CD8-positive, alpha-beta memory T cell (primary cell): ENCODE data around the gene CHSY1. TPM values are rescaled to one million over a fixed set of nuclear protein-coding genes. Genes with fewer than 3 reads are reported as not detected.
A peak's percentile ranks its signal among the peaks of the same experiment; 100 is the strongest.

Source experiments
- CTCF ChIA-PET: fragments of 350-600 bp; sonication (Branson Sonifier 250); formaldehyde crosslinking; loops from one replicate; lab custom pipeline; 2021; ENCODE audit warnings: antibody characterized with exemption; lab: Charles Lee
- POLR2A ChIA-PET: fragments of 350-600 bp; sonication (Branson Sonifier 250); formaldehyde crosslinking; loops from one replicate; lab custom pipeline; 2021; ENCODE audit warnings: antibody characterized with exemption; lab: Charles Lee
- DNase-seq, 5 donors: peaks; one replicate each; pipeline versions ENCODE4 v3.0.0 to v3.0.0-alpha.2; 2020 to 2022; ENCODE audit warnings: mixed read lengths in 1 of 5
- H3K27ac ChIP-seq: one replicate; pipeline ENCODE4 v1.7.0; 2013; ENCODE audit warnings: low read depth, mild to moderate bottlenecking, low read length, moderate library complexity
- H3K27me3 ChIP-seq: 2 replicates; pipeline ENCODE4 v1.7.0; 2013; ENCODE audit warnings: low read length, mild to moderate bottlenecking; ENCODE audit not compliant: insufficient read depth, poor library complexity, severe bottlenecking
- H3K36me3 ChIP-seq: 2 replicates; pipeline ENCODE4 v1.7.0; 2013; ENCODE audit warnings: mild to moderate bottlenecking, low read length, moderate library complexity; ENCODE audit not compliant: insufficient read depth
- H3K4me1 ChIP-seq: 2 replicates; pipeline ENCODE4 v1.7.0; 2013; ENCODE audit warnings: mild to moderate bottlenecking, low read length, moderate library complexity; ENCODE audit not compliant: insufficient read depth
- H3K4me3 ChIP-seq: 2 replicates; pipeline ENCODE4 v1.7.0; 2013; ENCODE audit warnings: mild to moderate bottlenecking, low read length
- H3K9me3 ChIP-seq: 2 replicates; pipeline ENCODE4 v1.7.0; 2013; ENCODE audit warnings: mild to moderate bottlenecking, low read length
- H3K27ac Mint-ChIP-seq, 8 donors: one replicate each; pipeline ENCODE4 v1.8.0; 2020 to 2021; ENCODE audit warnings: mixed read lengths in 8 of 8, mild to moderate bottlenecking in 6 of 8, inconsistent platforms in 3 of 8, moderate library complexity in 3 of 8
- H3K27me3 Mint-ChIP-seq, 2 donors: one replicate each; pipeline ENCODE4 v1.8.0; 2020 to 2021; ENCODE audit warnings: mixed read lengths in 2 of 2, mild to moderate bottlenecking in 1 of 2, moderate library complexity in 1 of 2
- H3K36me3 Mint-ChIP-seq, 3 donors: one replicate each; pipeline ENCODE4 v1.8.0; 2020 to 2021; ENCODE audit warnings: mixed read lengths in 3 of 3, inconsistent platforms in 1 of 3, mild to moderate bottlenecking in 1 of 3
- H3K4me1 Mint-ChIP-seq, 3 donors: one replicate each; pipeline ENCODE4 v1.8.0; 2020 to 2021; ENCODE audit warnings: mixed read lengths in 3 of 3, inconsistent platforms in 1 of 3, mild to moderate bottlenecking in 1 of 3
- H3K4me3 Mint-ChIP-seq, 7 donors: one replicate each; pipeline ENCODE4 v1.8.0; 2020 to 2021; ENCODE audit warnings: mixed read lengths in 7 of 7, mild to moderate bottlenecking in 6 of 7, moderate library complexity in 4 of 7, inconsistent platforms in 2 of 7
- H3K9me3 Mint-ChIP-seq, 5 donors: one replicate each; pipeline ENCODE4 v1.8.0; 2020 to 2022; ENCODE audit warnings: mixed read lengths in 5 of 5, mild to moderate bottlenecking in 3 of 5, moderate library complexity in 2 of 5, inconsistent platforms in 1 of 5
- polyA plus RNA-seq: library from polyadenylated mRNA; unstranded; fragments of 300-500 nt; fragmentation: Illumina TruSeq; gene quantifications from one replicate; pipeline ENCODE4 v1.2.3, GENCODE V29; 2021
- total RNA-seq, 2 experiments: library from RNA; stranded (reverse); gene quantifications; one replicate each; pipeline ENCODE4 v1.2.3, GENCODE V29; 2021

Gene CHSY1
- total and polyA plus RNA-seq, 3 experiments from 2014 or later, result 3.6 to 49.7 (median 49.4) TPM

DNA sequence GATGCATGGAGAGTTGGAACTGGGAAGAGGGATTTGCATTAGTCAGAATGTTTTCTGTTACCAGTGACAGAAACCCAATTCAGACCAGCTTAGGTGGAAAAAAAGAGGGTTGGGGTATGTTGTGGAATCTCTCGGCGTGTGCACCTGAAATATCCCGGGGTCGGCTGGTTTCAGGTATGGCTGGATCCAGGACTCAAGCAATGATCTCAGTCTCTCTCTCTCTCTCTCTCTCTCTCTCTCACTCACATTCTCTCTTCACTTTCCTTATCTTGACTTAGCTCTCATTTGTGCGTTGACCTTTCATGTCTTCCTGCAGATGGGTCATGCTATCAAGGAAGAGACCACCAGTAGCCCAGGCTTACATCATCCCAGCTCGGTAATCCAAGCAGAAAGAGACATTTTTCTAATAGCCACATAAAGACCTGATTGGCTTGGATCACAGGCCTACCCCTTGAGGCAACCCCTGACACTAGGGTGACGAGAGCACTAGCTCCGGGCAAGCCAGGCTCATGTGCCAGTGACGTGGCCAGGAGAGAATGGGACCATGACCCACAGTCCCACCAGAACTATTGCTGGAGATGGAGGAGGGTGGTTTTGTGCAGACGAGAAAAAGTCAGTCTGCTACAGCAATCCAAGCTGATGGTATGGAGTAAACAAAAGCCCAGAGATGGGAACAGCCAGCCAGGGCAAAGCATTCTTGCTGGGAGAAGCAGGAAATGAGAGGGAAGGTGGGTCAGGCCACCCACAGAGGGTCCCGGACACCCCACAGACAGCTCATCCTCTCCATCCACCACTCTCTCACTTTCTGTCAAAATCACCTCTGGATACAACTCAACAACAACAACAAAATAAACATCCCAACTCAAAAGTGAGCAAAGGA is 91.7 kb downstream of the CHSY1 start:
- Histone ChIP-seq H3K27me3 (no peaks in the 10 kb centered on the region), H3K9me3 (peaks cover 1% of the 10 kb centered on the region), H3K4me3 (no peak overlapping the region), H3K4me1 (no peaks in the 10 kb centered on the region), H3K36me3 (no peaks in the 10 kb centered on the region), H3K27ac (no peak overlapping the region)
- peak in 1 of 5 donors; percentile 19 for DNase-seq
- H3K9me3 Mint-ChIP-seq, result peaks cover 7 to 16% (median 13%) of the 10 kb centered on the region in 5 donors
- no peak overlapping the region for H3K27ac Mint-ChIP-seq
- POLR2A ChIA-PET, result no interaction called here
- peaks cover 1 to 28% (median 2%) of the 10 kb centered on the region in 3 donors for H3K36me3 Mint-ChIP-seq
- H3K27me3 Mint-ChIP-seq, result no peaks in the 10 kb centered on the region
- CTCF ChIA-PET, result interaction anchor here (1.6 to 1.8 kb wide), 2 partner anchors 20 to 98 kb away, joined by 3 read pairs; no protein-coding TSS in a partner anchor
- no peak overlapping the region for H3K4me3 Mint-ChIP-seq
- H3K4me1 Mint-ChIP-seq, result peaks cover 10 to 16% (median 14%) of the 10 kb centered on the region in 3 donors

- H3K36me3 ChIP-seq, result no peaks in the 10 kb centered on the region
- H3K27me3 Mint-ChIP-seq, result no peaks in the 10 kb centered on the region
- DNase-seq, result peak in 1 of 5 donors; percentile 26
- H3K4me3 ChIP-seq, result no peak overlapping the region
- peaks cover 0 to 20% (median 2%) of the 10 kb centered on the region in 3 donors for H3K36me3 Mint-ChIP-seq
- H3K9me3 ChIP-seq, result no peaks in the 10 kb centered on the region
- peaks cover 4 to 8% (median 5%) of the 10 kb centered on the region in 5 donors for H3K9me3 Mint-ChIP-seq
- H3K27me3 ChIP-seq, result no peaks in the 10 kb centered on the region
- H3K4me1 Mint-ChIP-seq, result peaks cover 10 to 16% (median 14%) of the 10 kb centered on the region in 3 donors
- peak overlapping the region in 1 of 7 donors; percentile 36 for H3K4me3 Mint-ChIP-seq
- ChIA-PET POLR2A (no interaction called here), CTCF (interaction anchor here (1.6 kb wide), 1 partner anchor 99 kb away, joined by 3 read pairs; no protein-coding TSS in a partner anchor)
- H3K27ac Mint-ChIP-seq, result peak overlapping the region in 2 of 8 donors; percentile 14 to 60
- H3K27ac ChIP-seq, result no peak overlapping the region
- no peaks in the 10 kb centered on the region for H3K4me1 ChIP-seq
Observed at GRCh38 chr15:101159096-101159935, 92.5 kb downstream of the CHSY1 start.

GRCh38 chr15:101158166-101159095 is 93.4 kb downstream of the CHSY1 start:
- Histone ChIP-seq H3K4me3 (no peak overlapping the region), H3K9me3 (no peaks in the 10 kb centered on the region), H3K27me3 (no peaks in the 10 kb centered on the region), H3K36me3 (no peaks in the 10 kb centered on the region), H3K4me1 (no peaks in the 10 kb centered on the region), H3K27ac (no peak overlapping the region)
- Mint-ChIP-seq H3K27ac (peak overlapping the region in 1 of 8 donors; percentile 79), H3K4me3 (peak overlapping the region in 2 of 7 donors; percentile 0 to 5), H3K27me3 (no peaks in the 10 kb centered on the region), H3K4me1 (peaks cover 10 to 16% (median 14%) of the 10 kb centered on the region in 3 donors), H3K9me3 (peaks cover 0 to under 1% (median 0%) of the 10 kb centered on the region in 5 donors), H3K36me3 (peaks cover 0 to 11% (median 4%) of the 10 kb centered on the region in 3 donors)
- CTCF ChIA-PET, result no interaction called here
- DNase-seq, result no peak
- POLR2A ChIA-PET, result no interaction called here

GRCh38 chr15:101157721-101158120 is 94.1 kb downstream of the CHSY1 start:
- Histone ChIP-seq H3K27ac (no peak overlapping the region), H3K27me3 (no peaks in the 10 kb centered on the region), H3K4me1 (no peaks in the 10 kb centered on the region), H3K36me3 (no peaks in the 10 kb centered on the region), H3K4me3 (no peak overlapping the region), H3K9me3 (no peaks in the 10 kb centered on the region)
- Mint-ChIP-seq H3K27ac (peak overlapping the region in 1 of 8 donors; percentile 79), H3K36me3 (peaks cover 0 to 10% (median 4%) of the 10 kb centered on the region in 3 donors), H3K4me3 (no peak overlapping the region), H3K4me1 (peaks cover 10 to 16% (median 14%) of the 10 kb centered on the region in 3 donors), H3K27me3 (no peaks in the 10 kb centered on the region), H3K9me3 (no peaks in the 10 kb centered on the region)
- POLR2A ChIA-PET, result no interaction called here
- peak in 1 of 5 donors; percentile 26 for DNase-seq
- CTCF ChIA-PET, result no interaction called here

- H3K9me3 Mint-ChIP-seq, result no peaks in the 10 kb centered on the region
- H3K36me3 ChIP-seq, result no peaks in the 10 kb centered on the region
Observed at GRCh38 chr15:101156509-101157159, 95.2 kb downstream of the CHSY1 start.

DNA sequence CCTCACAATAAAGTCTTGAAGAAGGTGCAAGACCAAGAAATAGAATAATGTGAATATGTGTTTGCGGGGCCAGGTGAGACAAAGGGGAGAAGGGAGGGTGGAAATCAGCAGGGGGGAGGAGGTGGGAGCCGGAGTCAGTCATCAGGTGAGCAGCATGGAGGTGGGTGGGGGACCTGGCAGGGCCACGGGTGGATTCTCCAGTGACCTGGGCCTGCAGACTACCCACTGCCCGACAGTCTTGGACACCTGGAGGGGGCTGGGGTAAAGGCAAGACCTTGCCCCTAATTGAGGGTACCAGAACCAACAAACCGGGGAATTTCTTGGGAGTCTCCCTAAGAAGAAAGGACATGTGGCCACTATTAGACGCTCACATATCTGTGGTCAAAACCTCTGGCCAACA is 95.8 kb downstream of the CHSY1 start:
- no peak overlapping the region for H3K27ac ChIP-seq
- peaks cover 0 to 4% (median 3%) of the 10 kb centered on the region in 3 donors for H3K36me3 Mint-ChIP-seq
- H3K27me3 Mint-ChIP-seq, result no peaks in the 10 kb centered on the region
- ChIA-PET CTCF (no interaction called here), POLR2A (no interaction called here)
- H3K9me3 Mint-ChIP-seq, result no peaks in the 10 kb centered on the region
- H3K4me1 ChIP-seq, result no peaks in the 10 kb centered on the region
- H3K36me3 ChIP-seq, result no peaks in the 10 kb centered on the region
- no peak overlapping the region for H3K27ac Mint-ChIP-seq
- H3K4me3 Mint-ChIP-seq, result no peak overlapping the region
- peaks cover 14 to 15% (median 14%) of the 10 kb centered on the region in 3 donors for H3K4me1 Mint-ChIP-seq
- no peaks in the 10 kb centered on the region for H3K9me3 ChIP-seq
- no peaks in the 10 kb centered on the region for H3K27me3 ChIP-seq
- H3K4me3 ChIP-seq, result no peak overlapping the region
- no peak for DNase-seq

More at GRCh38 chr15:101156509-101157159, 95.2 kb downstream of the CHSY1 start:
- no peaks in the 10 kb centered on the region for H3K4me1 ChIP-seq
- H3K27ac Mint-ChIP-seq, result no peak overlapping the region
- H3K27me3 Mint-ChIP-seq, result no peaks in the 10 kb centered on the region
- ChIA-PET POLR2A (no interaction called here), CTCF (no interaction called here)
- H3K36me3 Mint-ChIP-seq, result peaks cover 0 to 4% (median 3%) of the 10 kb centered on the region in 3 donors
- no peak overlapping the region for H3K4me3 Mint-ChIP-seq
- no peaks in the 10 kb centered on the region for H3K9me3 ChIP-seq
- peak in 1 of 5 donors; percentile 19 for DNase-seq
- H3K27me3 ChIP-seq, result no peaks in the 10 kb centered on the region
- no peak overlapping the region for H3K27ac ChIP-seq
- H3K4me1 Mint-ChIP-seq, result peaks cover 10 to 14% (median 13%) of the 10 kb centered on the region in 3 donors
- no peak overlapping the region for H3K4me3 ChIP-seq
